CD14-positive monocyte (primary cell): ENCODE results near the gene EPB41L4B. TPM values are rescaled to one million over a fixed set of nuclear protein-coding genes. Genes with fewer than 3 reads are reported as not detected.

Source experiments
- DNase-seq, 3 donors: peaks; one replicate each; pipeline ENCODE4 v3.0.0-alpha.2; 2011 to 2022
- H2AFZ ChIP-seq: 2 replicates; pipeline ENCODE4 v1.6.0; 2012; ENCODE audit warnings: mild to moderate bottlenecking, low read depth, low read length, inconsistent platforms; ENCODE audit not compliant: insufficient read depth, poor library complexity, severe bottlenecking
- H3K27ac ChIP-seq, 2 donors: 1 replicate in 1 of 2; 2 replicates in 1 of 2; pipeline ENCODE4 v1.5.1; 2012 to 2013; ENCODE audit warnings: low read length in 2 of 2, control low read depth in 1 of 2, inconsistent platforms in 1 of 2, low read depth in 1 of 2, mild to moderate bottlenecking in 1 of 2
- H3K27me3 ChIP-seq, 2 donors: one replicate each; pipeline versions ENCODE4 v1.6.0 to v1.6.1; 2011 to 2013; ENCODE audit warnings: low read length in 2 of 2; ENCODE audit not compliant: control insufficient read depth in 2 of 2, insufficient read depth in 2 of 2
- H3K36me3 ChIP-seq, 2 donors: replicated peaks in 1 of 2; 1 replicate in 1 of 2; 2 replicates in 1 of 2; pipeline versions ENCODE4 v1.5.1 to v1.6.1; 2012 to 2013; ENCODE audit warnings: low read length in 2 of 2, control low read depth in 1 of 2, inconsistent platforms in 1 of 2, mild to moderate bottlenecking in 1 of 2; ENCODE audit not compliant: insufficient read depth in 2 of 2, control insufficient read depth in 1 of 2
- H3K4me1 ChIP-seq, 2 donors: 1 replicate in 1 of 2; 2 replicates in 1 of 2; pipeline versions ENCODE4 v1.5.1 to v1.6.1; 2012 to 2013; ENCODE audit warnings: low read length in 2 of 2, control low read depth in 1 of 2, inconsistent platforms in 1 of 2, mild to moderate bottlenecking in 1 of 2, moderate library complexity in 1 of 2; ENCODE audit not compliant: insufficient read depth in 2 of 2, control insufficient read depth in 1 of 2
- H3K4me2 ChIP-seq: replicated peaks from 2 replicates; pipeline ENCODE3; 2012; ENCODE audit warnings: low read length, moderate library complexity, mild to moderate bottlenecking; ENCODE audit not compliant: poor library complexity, severe bottlenecking; ENCODE audit errors: extremely low read depth
- H3K4me3 ChIP-seq, 3 experiments: fragments of 200-600 bp in 1 of 3; sonication (generic) in 1 of 3; replicated peaks in 1 of 3; 1 replicate in 2 of 3; 2 replicates in 1 of 3; pipeline ENCODE4 v1.5.1; 2011 to 2013; ENCODE audit warnings: low read length in 3 of 3, mild to moderate bottlenecking in 3 of 3, control low read depth in 2 of 3, low read depth in 2 of 3, inconsistent platforms in 1 of 3, moderate library complexity in 1 of 3
- H3K79me2 ChIP-seq: 2 replicates; pipeline ENCODE4 v1.6.0; 2012; ENCODE audit warnings: mild to moderate bottlenecking, control low read depth, inconsistent platforms, low read length, moderate library complexity; ENCODE audit not compliant: insufficient read depth
- H3K9ac ChIP-seq: 2 replicates; pipeline ENCODE4 v1.6.0; 2017; ENCODE audit warnings: low read length, mild to moderate bottlenecking; ENCODE audit not compliant: insufficient read depth, poor library complexity, severe bottlenecking
- H3K9me3 ChIP-seq, 2 donors: replicated peaks in 1 of 2; 1 replicate in 1 of 2; 2 replicates in 1 of 2; pipeline versions ENCODE4 v1.5.1 to v1.6.1; 2012 to 2013; ENCODE audit warnings: low read length in 2 of 2, control low read depth in 1 of 2; ENCODE audit not compliant: control insufficient read depth in 1 of 2, insufficient read depth in 1 of 2
- H4K20me1 ChIP-seq: 2 replicates; pipeline ENCODE4 v1.6.0; 2012; ENCODE audit warnings: mild to moderate bottlenecking, low read length, control low read depth, moderate library complexity; ENCODE audit not compliant: insufficient read depth
- H3K27ac Mint-ChIP-seq, 7 donors: one replicate each; pipeline ENCODE4 v1.8.0; 2020; ENCODE audit warnings: mild to moderate bottlenecking in 7 of 7, mixed read lengths in 7 of 7, moderate library complexity in 6 of 7, inconsistent platforms in 2 of 7
- H3K27me3 Mint-ChIP-seq, 3 donors: one replicate each; pipeline ENCODE4 v1.8.0; 2021 to 2022; ENCODE audit warnings: low read depth in 3 of 3, mild to moderate bottlenecking in 3 of 3, mixed read lengths in 3 of 3, moderate library complexity in 3 of 3, inconsistent platforms in 1 of 3
- H3K36me3 Mint-ChIP-seq, 2 donors: one replicate each; pipeline ENCODE4 v1.8.0; 2020; ENCODE audit warnings: mixed read lengths in 2 of 2, inconsistent platforms in 1 of 2, mild to moderate bottlenecking in 1 of 2
- H3K4me1 Mint-ChIP-seq: one replicate; pipeline ENCODE4 v1.8.0; 2020; ENCODE audit warnings: mild to moderate bottlenecking, mixed read lengths
- H3K4me3 Mint-ChIP-seq, 2 donors: one replicate each; pipeline ENCODE4 v1.8.0; 2020; ENCODE audit warnings: mild to moderate bottlenecking in 2 of 2, mixed read lengths in 2 of 2, moderate library complexity in 1 of 2
- H3K9me3 Mint-ChIP-seq, 7 donors: one replicate each; pipeline ENCODE4 v1.8.0; 2020 to 2022; ENCODE audit warnings: mixed read lengths in 7 of 7, mild to moderate bottlenecking in 6 of 7, moderate library complexity in 6 of 7, inconsistent platforms in 2 of 7
- WGBS: methylation state at CpG from one replicate; pipeline ENCODE4 v1.1.5; 2013; ENCODE audit warnings: missing lambda C conversion rate; ENCODE audit not compliant: insufficient coverage; 5-methylcytosine and 5-hydroxymethylcytosine counted together
- intact Hi-C, 2 donors: fragments of 100-400 bp; cut with micrococcal nuclease; formaldehyde crosslinking; loops; one replicate each; pipeline versions ENCODE4 v1.15.0 to v1.15.1; 2023
- polyA plus RNA-seq, 3 donors: library from polyadenylated mRNA; depleted of rRNA in 1 of 3; unstranded in 2 of 3; stranded (reverse) in 1 of 3; fragments of 300-500 nt in 2 of 3; fragments of >200 nt in 1 of 3; fragmentation: Illumina TruSeq in 2 of 3; gene quantifications; 1 replicate in 2 of 3; 2 replicates in 1 of 3; pipeline ENCODE4 v1.2.3, GENCODE V29; 2012 to 2021
- TF ChIP-seq, protein P1 (sequence below): fragments of 200-600 bp; IDR thresholded peaks from one replicate; pipeline ENCODE4 v1.8.0; 2022; ENCODE audit warnings: antibody characterized with exemption, mild to moderate bottlenecking

The EPB41L4B gene
- polyA plus RNA-seq, 3 donors, result not detected

DNA sequence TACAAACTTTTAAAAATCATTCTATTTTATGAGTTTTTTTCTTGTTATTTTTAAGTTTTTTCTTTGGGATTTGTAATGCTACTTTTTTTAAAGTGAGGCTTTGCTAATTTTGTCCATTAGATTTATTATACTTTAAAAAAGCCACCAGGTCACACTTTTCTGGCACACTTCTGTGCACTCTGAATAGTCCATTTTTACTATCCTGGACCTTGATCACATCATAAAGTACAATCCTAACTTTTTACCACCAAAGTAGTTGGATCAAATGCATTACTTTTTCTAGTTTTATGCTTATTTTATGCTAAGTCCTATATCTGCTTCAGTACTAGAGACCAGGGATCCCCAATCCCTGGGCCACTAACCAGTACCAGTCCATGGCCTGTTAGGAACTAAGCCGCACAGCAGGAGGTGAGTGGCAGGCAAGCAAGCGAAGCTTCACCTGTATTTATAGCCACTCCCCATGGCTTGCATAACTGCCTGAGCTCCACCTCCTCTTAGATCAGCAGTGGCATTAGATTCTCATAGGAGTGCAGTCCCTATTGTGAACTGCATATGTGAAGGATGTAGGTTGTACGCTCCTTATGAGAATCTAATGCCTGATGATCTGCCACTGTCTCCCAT, 169.8 kb downstream of the EPB41L4B start:
- Mint-ChIP-seq H3K4me1 (no peaks in the 10 kb centered on the region), H3K27ac (no peak overlapping the region), H3K27me3 (peaks cover 2 to 17% (median 5%) of the 10 kb centered on the region in 3 donors), H3K9me3 (peaks cover 4 to 29% (median 20%) of the 10 kb centered on the region in 7 donors), H3K36me3 (no peaks in the 10 kb centered on the region), H3K4me3 (no peak overlapping the region)
- H3K4me2 ChIP-seq, result no peak overlapping the region
- no peak overlapping the region for H3K27ac ChIP-seq
- WGBS, result no CpG with 5 or more reads among the region's 3 CpGs
- DNase-seq, result no peak
- no peak overlapping the region for H2AFZ ChIP-seq
- no peak overlapping the region for H3K4me3 ChIP-seq
- TF ChIP-seq, protein P1, sequence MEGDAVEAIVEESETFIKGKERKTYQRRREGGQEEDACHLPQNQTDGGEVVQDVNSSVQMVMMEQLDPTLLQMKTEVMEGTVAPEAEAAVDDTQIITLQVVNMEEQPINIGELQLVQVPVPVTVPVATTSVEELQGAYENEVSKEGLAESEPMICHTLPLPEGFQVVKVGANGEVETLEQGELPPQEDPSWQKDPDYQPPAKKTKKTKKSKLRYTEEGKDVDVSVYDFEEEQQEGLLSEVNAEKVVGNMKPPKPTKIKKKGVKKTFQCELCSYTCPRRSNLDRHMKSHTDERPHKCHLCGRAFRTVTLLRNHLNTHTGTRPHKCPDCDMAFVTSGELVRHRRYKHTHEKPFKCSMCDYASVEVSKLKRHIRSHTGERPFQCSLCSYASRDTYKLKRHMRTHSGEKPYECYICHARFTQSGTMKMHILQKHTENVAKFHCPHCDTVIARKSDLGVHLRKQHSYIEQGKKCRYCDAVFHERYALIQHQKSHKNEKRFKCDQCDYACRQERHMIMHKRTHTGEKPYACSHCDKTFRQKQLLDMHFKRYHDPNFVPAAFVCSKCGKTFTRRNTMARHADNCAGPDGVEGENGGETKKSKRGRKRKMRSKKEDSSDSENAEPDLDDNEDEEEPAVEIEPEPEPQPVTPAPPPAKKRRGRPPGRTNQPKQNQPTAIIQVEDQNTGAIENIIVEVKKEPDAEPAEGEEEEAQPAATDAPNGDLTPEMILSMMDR, result no peak
- no peaks in the 10 kb centered on the region for H3K79me2 ChIP-seq
- intact Hi-C loops, result no loop called here
- H3K36me3 ChIP-seq, result no peaks in the 10 kb centered on the region
- H4K20me1 ChIP-seq, result no peaks in the 10 kb centered on the region
- H3K4me1 ChIP-seq, result no peaks in the 10 kb centered on the region
- H3K9me3 ChIP-seq, result peaks cover 12 to 16% of the 10 kb centered on the region in 2 donors
- H3K27me3 ChIP-seq, result no peaks in the 10 kb centered on the region
- H3K9ac ChIP-seq, result no peak overlapping the region

DNA sequence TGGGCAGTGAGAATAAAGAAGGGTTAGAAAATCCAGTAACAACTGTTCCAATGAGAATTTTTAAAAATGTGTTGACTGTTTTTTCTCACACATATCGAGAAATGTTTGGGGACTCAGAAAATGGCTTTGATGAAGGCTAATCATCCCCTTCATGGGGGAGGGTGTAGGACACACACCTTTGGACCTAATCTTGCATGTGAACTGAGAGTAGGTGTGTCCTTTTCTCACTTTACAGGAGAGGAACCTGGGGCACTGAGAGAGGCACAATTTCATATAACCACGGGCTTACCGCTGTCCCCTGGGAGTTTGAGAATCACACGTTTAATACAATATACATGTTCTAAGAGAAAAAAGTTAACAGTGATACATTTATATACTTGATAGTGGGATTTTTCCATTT, 171.1 kb downstream of the EPB41L4B start:
- H3K9me3 Mint-ChIP-seq, result peaks cover 4 to 29% (median 18%) of the 10 kb centered on the region in 7 donors

More for the DNA sequence above, 171.1 kb downstream of the EPB41L4B start:
- Histone ChIP-seq H3K4me2 (no peak overlapping the region), H3K79me2 (no peaks in the 10 kb centered on the region), H4K20me1 (no peaks in the 10 kb centered on the region), H3K4me1 (no peaks in the 10 kb centered on the region), H3K27me3 (peaks cover 0 to 6% of the 10 kb centered on the region in 2 donors), H3K27ac (no peak overlapping the region), H3K9ac (no peak overlapping the region), H3K9me3 (peaks cover 12 to 16% of the 10 kb centered on the region in 2 donors), H3K36me3 (no peaks in the 10 kb centered on the region), H3K4me3 (no peak overlapping the region), H2AFZ (no peak overlapping the region)
- Mint-ChIP-seq H3K27me3 (peaks cover 6 to 18% (median 11%) of the 10 kb centered on the region in 3 donors), H3K27ac (no peak overlapping the region), H3K36me3 (no peaks in the 10 kb centered on the region), H3K4me3 (no peak overlapping the region), H3K4me1 (no peaks in the 10 kb centered on the region)
- TF ChIP-seq, protein P1, result no peak
- no peak for DNase-seq
- intact Hi-C loops, result no loop called here
- WGBS, result no CpG with 5 or more reads among the region's 4 CpGs
